Left colon (tissue), 2 donors: ENCODE measurements around the gene NOM1. TPM values are rescaled to one million over a fixed set of nuclear protein-coding genes. Genes with fewer than 3 reads are reported as not detected.

Experiments
- ATAC-seq: fragments of 200-7000 bp; cut with Tn5 transposase; one replicate; pipeline ENCODE4 v1.9.1; 2020; ENCODE audit warnings: mild to moderate bottlenecking, moderate library complexity
- DNase-seq, 2 donors: peaks; one replicate each; pipeline ENCODE4 v3.0.0-alpha.2; 2020
- intact Hi-C, 2 donors: fragments of 100-400 bp; cut with DNase I in 1 of 2; cut with micrococcal nuclease in 1 of 2; formaldehyde crosslinking; loops; one replicate each; pipeline versions ENCODE4 v1.11.2 to v1.14.0; 2022; cut with DNase I, micrococcal nuclease
- total RNA-seq, 2 donors: library from RNA; stranded (reverse); fragmentation: NEBNext Ultra II Directional; extraction: Animal tissue kit (Norgen Biotek cat#: 25700); gene quantifications; one replicate each; pipeline ENCODE4 v1.2.1, GENCODE V29; 2021
- donor health status: DM: no; HTN: no; CAD: no.
- donor health status: DM: yes; HTN: yes; CAD: no.

NOM1 gene
- total RNA-seq, 2 donors from 2014 or later, result 13.3 to 16.1 TPM

DNA sequence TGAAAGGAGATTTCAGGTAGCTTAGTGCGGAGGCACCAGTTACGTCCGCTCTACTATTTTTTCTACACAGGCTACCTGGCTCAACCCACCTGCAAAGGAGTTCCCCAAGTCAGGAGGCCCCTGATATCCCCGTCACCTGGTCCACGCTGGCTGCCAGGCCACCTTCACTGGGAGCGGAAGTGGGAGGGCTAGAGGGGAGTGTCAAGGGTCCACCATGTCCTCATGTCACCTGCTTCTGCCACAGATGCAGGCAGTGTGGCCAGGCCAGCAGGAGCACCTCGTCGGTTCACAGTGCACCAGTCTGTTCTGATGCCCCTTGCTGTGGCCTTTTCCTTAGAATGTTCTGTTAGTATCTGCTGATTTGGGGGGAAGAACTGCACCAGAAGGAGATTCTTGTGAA is 16.9 kb downstream of the NOM1 start:
- DNase-seq, result no peak
- intact Hi-C loops, result no loop called here
- ATAC-seq, result no peak

DNA sequence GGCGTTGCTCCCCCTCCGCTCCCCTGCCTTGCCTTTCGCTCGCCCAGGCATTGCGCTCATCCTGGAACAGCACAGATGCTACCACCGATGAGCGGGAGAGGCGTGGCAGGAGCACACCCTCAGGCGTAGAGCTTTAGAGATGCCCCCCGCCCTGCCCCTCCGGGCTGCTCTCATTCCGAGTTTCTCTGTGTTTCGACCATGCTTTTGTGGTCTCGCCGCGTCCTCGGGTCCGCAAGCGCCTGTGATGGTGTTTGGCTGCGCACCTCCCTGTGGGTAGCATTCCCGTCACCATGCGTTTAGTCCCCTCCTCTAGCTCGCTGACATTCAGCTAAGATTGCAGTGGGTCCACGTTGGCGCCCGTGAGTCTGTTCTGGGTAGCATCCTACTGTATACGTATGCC is 18.7 kb downstream of the NOM1 start:
- DNase-seq (no peak), ATAC-seq (no peak)
- intact Hi-C loops, result no loop called here

DNA sequence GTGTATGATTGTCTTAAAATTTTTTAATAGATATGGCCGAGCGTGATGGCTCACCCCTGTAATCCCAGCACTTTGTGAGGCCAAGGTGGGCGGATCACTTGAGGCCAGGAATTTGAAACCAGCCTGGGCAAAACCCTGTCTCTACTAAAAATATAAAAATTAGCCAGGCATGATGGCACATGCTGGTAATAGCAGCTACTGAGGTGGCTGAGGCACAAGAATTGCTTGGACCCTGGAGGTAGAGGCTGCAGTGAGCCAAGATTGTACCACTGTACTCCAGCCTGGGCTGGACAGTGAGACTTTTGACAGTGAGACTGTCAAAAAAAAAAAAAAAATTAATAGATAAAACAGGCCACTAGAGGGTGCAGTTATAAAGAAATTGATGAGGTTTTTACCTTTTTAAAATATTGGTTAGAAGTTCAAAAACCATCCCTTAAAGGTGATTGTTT is 20.5 kb downstream of the NOM1 start:
- peak; percentile 65 for ATAC-seq
- intact Hi-C loops, result no loop called here
- DNase-seq, result no peak

DNA sequence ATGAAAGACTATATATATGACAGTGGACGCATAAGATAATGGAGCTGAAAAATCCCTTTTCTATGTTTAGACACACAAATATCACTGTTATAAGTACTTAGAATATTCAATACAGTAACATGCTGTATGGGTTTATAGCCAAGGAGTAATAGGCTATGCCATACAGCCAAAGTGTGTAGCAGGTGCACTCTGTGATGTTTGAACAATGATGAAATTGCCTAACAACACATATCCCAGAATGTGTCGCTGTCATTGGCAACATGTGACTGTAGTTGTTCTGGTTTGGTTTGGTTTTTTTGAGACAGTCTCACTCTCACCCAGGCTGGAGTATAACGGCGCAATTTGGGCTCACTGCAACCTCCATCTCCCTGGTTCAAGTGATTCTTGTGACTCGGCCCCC is 26.1 kb downstream of the NOM1 start:
- DNase-seq (no peak), ATAC-seq (peak; percentile 73)
- intact Hi-C loops, result no loop called here

DNA sequence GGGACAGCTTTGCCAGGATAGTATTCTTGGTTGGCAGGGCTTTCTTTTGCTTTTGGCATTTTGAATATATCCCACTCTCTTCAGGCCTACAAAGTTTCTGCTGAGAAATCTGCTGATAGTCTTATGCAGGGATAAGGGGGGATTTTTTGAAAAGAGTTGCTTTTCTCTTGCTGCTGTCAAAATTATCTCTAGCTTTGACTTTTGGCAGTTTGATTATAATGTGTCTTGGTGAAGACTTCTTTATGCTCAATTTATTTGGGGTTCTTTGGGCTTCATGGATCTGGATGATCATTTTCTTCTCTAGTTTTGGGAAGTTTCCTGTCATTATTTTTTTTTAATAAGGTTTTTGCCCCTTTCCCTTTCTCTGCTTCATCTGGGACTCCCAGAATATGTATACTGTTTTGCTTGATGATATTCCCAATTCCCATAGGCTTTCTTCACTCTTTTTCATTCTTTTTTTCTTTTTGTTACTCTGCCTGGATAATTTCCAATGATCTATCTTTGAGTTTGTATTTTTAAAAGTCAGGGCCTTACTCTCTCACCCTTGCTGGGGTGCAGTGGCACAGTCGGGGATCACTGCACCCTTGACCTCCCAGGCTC is 29.6 kb downstream of the NOM1 start:
- DNase-seq (no peak), ATAC-seq (no peak)
- intact Hi-C loops, result no loop called here

DNA sequence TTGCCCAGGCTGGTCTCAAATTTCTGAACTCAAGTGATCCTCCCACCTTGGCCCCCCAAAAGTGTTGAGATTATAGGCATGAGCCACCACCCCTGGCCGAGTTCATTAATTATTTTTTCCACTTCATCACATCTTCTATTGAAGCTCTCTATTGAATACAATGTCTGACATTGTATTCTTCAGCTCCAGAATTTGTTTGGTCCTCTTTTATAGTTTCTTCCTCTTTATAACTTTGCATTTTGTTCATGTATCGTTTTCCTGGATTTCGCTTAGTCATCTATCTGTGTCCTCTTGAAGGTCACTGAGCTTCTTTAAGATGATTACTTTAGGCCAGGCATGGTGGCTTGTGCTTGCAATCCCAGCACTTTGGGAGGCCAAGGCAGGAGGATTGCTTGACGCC is 30.2 kb downstream of the NOM1 start:
- intact Hi-C loops, result no loop called here
- ATAC-seq (no peak), DNase-seq (no peak)

DNA sequence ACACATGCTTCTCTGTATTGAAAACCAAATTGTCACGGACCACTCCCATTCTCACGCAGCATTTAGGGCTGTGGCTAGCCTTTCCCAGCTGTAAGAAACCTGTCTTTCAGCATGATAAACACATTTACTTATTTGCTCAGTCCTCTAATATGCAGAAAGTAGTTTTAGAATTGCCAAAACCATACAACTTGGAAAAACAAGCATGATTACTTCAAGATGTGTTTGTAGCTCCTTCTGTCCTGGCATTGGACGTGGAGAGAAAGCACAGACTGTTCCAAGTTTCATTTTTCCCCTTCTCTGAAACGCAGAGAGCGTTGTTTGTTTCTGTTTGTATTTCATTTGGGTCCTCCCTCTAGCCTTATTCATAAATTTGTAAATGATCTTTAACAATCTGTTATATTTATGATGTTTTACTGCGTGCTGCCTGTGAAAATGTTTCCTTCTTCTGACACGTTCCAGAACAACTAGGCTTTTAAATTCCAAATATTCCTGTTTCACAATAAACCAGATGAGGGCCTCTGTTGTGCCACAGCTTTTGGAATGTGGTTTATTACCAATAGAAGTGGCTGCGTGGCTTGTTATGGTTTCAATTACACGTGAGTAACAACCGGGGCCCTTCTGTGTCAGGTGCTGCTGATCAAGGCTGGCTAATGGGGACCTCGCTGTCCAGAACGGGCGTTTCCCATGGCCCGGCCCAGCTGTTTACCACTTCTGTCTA is 34.8 kb downstream of the NOM1 start:
- DNase-seq (no peak), ATAC-seq (peak; percentile 51)
- intact Hi-C loops, result no loop called here

DNA sequence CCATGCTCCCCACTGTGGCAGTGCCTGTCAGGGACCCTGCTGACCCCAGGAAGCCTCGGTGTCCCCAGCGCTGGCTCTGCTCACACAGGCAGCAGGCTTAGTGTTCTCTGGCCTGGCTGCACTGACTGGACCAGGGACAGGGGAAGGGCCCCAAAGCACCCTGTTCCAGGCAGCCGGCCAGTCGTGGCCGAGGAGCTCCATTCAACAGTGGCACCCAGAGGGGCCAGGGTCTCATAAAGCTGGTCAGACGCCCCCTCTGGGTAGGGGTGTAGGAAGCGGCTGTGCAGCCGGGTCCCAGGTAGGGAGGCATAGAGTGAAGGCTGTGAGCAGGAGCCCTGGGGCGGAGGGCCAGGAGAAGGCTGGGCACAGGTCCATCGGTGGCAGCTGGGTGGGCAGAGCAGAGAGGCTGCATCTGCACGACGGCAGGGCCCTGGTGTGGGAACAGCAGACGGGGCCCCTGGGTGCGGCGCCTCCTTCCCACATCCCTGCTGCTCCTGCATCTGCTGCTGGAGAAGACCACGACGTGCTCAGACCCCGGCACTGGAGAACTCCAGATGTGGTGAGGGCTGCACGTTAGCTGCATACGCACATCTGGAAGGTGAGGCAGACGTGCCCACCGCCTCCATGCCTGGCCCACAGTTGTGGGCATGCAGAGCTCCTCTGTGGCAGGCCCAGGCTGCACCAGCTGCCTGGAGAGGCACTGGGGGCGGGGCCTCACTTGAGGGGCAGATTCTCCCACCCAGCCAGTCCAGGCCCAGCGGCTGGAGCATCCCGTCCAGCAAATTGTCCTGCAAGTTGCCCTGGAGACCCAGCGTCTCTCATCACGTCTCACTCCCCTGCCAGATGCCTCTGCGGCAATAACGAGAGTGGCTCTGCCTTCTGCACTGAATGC is 35.8 kb downstream of the NOM1 start:
- intact Hi-C loops, result no loop called here
- ATAC-seq (peak; percentile 24), DNase-seq (no peak)

DNA sequence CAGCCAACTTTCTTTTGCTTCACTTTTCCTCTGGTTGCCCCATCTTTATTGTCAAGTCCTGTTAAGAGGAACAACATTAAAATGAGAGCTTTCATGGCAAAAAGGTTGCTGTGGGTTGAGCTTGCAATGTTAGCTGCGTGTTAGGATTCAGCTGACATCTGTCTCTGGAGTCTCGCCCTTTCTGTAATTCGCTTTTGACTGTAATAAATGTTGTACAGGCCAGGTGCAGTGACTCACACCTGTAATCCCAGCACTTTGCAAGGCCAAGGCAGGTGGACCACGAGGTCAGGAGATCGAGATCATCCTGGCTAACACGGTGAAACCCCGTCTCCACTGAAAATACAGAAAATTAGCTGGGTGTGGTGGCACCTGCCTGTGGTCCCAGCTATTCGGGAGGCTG is 36.9 kb downstream of the NOM1 start:
- ATAC-seq (peak; percentile 65), DNase-seq (no peak)
- intact Hi-C loops, result no loop called here

DNA sequence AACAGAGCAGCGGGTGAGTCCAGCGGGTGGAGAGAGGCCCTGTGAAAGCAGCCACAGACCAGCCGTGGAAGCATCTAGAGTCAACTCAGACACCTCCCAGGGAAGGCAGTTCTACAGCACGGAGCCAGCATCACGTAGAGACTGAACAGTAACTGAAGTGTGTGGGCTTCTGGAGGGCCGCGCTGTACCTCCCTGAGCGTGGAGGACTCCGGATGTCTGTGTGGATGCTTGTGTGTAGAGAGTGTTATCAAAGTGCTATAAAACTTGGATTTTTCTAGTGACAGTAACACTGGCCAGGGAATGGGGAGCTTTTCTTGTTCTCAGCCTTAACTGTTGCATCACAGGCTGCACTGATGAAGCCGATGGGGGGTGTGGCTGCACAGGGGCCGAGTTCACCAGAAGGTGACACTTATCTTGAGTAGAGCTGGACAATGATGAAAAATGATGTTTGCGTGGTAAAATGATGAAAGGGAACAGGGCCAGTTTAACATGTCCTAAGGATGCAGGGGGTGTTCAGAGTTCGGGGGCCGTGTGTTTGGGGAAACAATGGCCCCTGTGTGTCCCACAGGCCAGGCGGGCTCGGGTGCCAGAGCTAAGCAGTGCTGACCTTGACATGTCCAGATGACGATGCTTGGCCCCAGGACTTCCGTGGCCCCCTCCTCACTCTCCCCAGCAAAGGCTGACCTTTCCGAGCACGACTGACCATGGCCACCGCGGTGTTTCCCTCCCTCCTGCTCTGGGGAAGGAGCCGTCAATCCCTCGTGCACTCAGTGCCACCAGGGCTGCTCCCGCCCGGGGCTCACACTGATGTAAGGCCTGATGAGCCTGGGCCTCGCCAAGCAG is 39.1 kb downstream of the NOM1 start:
- no peak for DNase-seq
- intact Hi-C loops, result no loop called here
- ATAC-seq, result no peak

DNA sequence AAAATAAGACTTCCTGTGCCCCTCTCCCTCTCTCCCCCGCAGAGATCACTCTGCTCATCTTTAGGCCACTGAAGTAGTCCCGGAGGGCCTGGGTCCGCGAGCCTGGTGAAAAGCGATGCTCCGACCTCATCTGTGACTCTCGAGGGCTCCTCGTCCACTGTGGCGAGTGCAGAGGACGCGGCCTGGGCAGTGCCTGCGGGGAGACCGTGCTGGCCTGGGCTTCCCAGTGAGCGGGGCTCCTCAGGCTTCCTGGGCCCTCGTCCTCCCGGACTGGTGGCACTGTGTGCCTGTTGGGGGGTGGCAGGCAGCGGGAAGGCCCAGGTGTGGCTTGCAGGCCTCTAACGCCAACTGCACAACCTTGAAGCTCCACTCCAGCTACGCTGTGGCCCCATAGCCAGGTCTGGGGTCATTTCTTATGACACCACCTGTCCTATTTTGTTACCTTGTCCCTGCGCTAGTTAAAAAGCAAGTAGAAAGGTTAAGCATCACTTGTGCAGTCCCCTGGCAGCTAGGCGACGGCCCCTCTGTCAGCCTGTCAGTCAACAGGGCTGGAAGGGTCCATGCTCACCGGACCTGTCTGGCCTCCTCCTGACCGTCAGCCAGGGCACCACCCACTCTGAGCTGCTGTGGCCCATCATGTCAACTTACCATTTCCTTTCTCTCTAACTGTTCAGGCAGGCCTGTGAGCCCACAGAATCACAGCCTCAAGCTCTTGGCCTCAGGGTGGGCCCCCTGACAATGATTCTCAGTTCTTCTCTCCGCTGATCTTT is 40.4 kb downstream of the NOM1 start:
- DNase-seq (no peak), ATAC-seq (no peak)
- intact Hi-C loops, result no loop called here

DNA sequence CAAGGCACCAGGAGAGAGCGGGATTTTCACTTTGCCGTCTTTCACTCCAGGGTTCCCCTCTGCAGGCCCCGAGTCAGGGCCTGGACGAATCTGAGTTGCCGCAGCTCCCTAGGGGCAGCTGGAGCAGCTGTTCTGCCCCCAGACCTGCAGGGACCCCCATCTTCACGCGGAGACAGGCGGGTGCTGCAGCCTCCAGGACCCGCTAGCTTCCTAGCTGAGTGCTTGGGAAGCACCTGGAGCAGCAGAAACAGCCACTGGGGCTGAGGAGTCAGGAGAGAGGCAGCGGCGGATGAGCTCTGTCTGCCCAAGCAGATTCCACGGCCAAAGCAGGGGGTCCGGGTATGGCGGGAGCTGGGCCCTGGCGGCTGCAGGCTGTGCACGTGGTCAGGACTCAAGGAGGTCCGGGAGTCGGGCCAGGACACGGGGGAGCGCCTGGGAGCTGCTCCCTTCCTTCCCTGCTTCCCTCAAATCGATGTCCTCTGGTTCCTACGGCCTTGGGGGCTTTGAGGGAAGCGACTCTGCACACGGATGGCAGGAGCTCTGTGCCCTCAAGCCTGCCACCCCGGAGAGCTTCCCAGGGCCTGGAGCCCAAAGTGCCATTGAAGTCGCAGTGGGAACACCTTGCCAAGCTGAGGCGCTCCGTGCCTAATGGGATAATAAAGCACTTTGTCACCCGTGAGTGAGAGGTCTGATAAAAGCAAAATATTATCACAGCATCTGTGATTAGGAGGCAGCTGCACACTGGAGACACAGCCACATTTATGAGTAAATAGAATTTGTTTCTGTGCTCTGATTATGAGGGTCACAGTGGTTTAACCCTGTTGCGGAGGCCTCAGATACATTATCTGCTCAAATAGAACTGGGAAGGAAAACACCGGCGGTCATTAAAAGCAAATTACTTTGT is 43.8 kb downstream of the NOM1 start:
- no peak for ATAC-seq
- intact Hi-C loops, result no loop called here
- DNase-seq, result no peak

DNA sequence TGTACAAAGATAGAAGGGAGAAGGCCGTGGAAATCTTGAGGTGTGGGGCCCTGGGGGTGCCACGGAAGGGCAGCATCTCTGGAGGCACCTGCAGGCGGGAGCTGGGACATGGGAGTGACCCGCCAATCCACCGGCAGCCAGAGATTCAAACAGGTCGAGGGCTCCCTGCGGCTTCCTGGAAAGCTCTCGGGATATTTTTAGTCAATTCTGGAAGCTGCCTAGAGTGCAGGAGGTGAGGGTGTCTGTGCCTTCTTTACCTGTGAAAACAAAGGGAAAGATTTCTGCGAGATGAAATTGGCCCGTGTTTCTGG is 44.4 kb downstream of the NOM1 start:
- intact Hi-C loops, result no loop called here
- no peak for ATAC-seq
- DNase-seq, result no peak

DNA sequence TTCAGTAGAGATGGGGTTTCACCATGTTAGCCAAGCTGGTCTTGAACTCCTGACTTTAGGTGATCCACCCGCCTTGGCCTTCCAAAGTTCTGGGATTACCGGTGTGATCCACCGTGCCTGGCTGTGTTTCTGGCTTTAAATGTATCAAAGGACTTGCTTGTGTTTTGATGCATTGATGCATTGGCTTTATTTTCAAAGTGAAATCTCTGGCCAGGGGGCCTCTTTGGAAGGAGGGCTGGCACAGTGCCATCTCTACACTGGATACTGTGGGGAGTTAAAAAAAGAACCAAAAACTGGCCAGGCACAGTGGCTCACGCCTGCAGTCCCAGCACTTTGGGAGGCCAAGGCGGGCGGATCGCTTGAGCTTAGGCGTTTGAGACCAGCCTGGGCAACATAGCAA is 44.9 kb downstream of the NOM1 start:
- ATAC-seq, result no peak
- DNase-seq, result no peak
- intact Hi-C loops, result no loop called here

DNA sequence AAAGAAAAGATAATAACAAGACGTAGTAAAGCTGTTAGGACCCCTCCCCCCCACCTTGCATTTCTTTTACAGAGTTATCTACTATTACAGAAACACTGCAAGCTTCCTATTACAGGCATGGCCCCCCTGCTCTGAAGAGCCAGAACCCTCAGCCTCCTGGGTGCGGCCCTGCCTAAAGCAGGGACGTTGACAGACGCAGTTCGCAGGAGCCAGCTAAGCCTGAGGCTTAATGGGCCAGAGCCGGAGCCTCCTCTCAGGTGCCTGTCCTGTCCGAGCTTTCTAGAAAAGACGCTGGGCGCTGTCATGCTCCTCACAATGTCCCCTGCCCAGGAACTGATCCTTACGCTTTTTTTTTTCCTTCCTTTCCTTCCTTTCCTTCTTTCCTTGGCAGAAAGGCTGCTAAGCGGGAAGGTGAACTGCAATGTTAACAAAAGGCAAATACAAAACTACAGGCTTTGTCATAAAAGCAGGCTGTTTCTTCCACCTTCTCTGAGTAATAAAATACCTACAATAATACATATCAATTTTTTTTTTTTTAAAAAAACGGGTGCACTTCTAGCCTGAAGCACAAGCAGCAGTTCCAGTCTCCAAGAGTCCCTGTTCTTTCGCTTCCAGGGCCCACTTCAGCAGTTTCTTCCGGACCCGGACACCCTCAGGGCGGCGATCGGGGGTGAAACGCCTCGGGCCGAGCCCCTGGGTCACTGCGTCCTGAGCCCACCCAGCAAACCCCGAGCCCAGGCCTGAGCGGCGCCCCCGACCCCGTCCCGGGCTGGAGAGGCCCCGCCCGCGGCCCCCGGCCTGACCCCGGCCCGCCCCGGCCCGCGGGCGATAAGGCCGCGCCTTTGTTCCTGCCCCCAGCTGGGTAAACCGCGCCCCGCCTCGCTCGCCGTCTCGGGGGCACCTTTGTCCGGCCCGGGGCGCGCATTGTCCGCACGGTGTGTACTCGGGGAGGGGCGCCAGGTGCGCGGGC is 49.8 kb downstream of the NOM1 start:
- intact Hi-C loops, result no loop called here
- DNase-seq (peak; percentile 56 to 67), ATAC-seq (peak; percentile 55)

DNA sequence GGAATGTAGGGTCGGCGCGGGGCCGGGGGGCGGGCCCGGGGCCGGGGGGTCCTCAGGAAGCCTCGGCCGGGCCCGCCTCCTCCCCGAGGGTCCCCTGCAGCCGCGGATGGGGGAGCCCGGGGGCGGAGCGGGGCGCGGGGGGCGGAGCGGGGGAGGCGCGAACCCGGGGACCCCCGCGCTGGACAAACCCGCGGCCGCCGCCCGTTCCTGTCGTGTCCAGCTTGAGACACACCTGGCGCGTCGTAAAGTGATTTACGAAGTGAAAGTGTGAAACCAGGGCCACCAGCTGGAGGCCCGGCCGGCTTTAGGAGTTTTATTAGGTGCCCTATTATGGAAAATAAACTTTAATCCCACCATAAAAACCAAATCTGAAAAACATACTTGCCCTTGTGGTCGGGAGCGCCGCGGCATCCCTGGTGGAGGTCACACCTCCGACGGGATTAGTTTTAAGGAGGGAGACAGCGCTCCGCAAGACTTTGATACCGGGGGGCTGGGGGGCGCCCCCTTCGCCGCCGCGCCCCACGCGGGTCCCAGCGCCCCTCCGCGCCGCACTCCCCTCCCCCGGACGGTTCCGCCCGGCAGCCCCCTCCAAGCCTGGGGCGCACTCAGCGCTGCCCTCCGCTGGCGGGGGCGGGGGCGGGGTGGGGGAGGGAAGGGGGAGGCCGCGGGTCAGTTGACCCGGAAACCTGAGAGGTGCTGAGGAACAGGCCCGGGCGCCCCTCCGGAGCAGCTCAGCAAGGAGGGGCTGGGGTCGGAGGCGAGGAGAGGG is 50.6 kb downstream of the NOM1 start:
- ATAC-seq, result peak; percentile 52
- intact Hi-C loops, result no loop called here
- DNase-seq, result peak; percentile 75
